Measurements from ENCODE around the gene G3BP1.

Gene G3BP1

GRCh38 chr5:151793358-151793757, 21.6 kb downstream of the G3BP1 start:
- no peak for DNase-seq (ENCODE audit: low read depth)
- no peak for TF ChIP-seq CTCF (IDR thresholded peaks at IDR 0.05; ENCODE audit: low read depth, low read length, missing control alignments)
- H3K4me3 ChIP-seq (ENCODE audit: low read depth, low read length) = no peak overlapping the region

GRCh38 chr5:151795426-151795825, 23.7 kb downstream of the G3BP1 start:
- TF ChIP-seq CTCF (IDR thresholded peaks at IDR 0.05; ENCODE audit: low read depth, low read length, missing control alignments) = no peak
- DNase-seq (ENCODE audit: low read depth) = no peak
- no peak overlapping the region for H3K4me3 ChIP-seq (ENCODE audit: low read depth, low read length)

GRCh38 chr5:151798674-151799073, 26.9 kb downstream of the G3BP1 start:
- no peak for TF ChIP-seq CTCF (IDR thresholded peaks at IDR 0.05; ENCODE audit: low read depth, low read length, missing control alignments)
- H3K4me3 ChIP-seq (ENCODE audit: low read depth, low read length) = no peak overlapping the region
- no peak for DNase-seq (ENCODE audit: low read depth)

- no peak overlapping the region for H3K4me3 ChIP-seq (ENCODE audit: low read depth, low read length)
- no peak for TF ChIP-seq CTCF (IDR thresholded peaks at IDR 0.05; ENCODE audit: low read depth, low read length, missing control alignments)
- no peak for DNase-seq (ENCODE audit: low read depth)
Measured at GRCh38 chr5:151799407-151799806, 27.7 kb downstream of the G3BP1 start.

GRCh38 chr5:151800532-151800931, 28.8 kb downstream of the G3BP1 start:
- H3K4me3 ChIP-seq (ENCODE audit: low read depth, low read length) = no peak overlapping the region
- no peak for DNase-seq (ENCODE audit: low read depth)
- no peak for TF ChIP-seq CTCF (IDR thresholded peaks at IDR 0.05; ENCODE audit: low read depth, low read length, missing control alignments)

GRCh38 chr5:151805414-151806223, 33.9 kb downstream of the G3BP1 start:
- DNase-seq (ENCODE audit: low read depth) = no peak
- no peak overlapping the region for H3K4me3 ChIP-seq (ENCODE audit: low read depth, low read length)
- no peak for TF ChIP-seq CTCF (IDR thresholded peaks at IDR 0.05; ENCODE audit: low read depth, low read length, missing control alignments)

Measured in GM12864 (cell line).